AG09319 (cell line): ENCODE results near the gene ADI1.
"Not testable (repeated sequence)": the region's sequence is repeated elsewhere in the genome, so short reads cannot be mapped to it uniquely, and the experiment has no call there.

Experiments
- DNase-seq: peaks from one replicate; pipeline ENCODE4 v3.0.0-alpha.2; 2010; ENCODE audit warnings: low read depth; ENCODE audit errors: extremely low read depth
- CTCF ChIP-seq: IDR thresholded peaks from 2 replicates; pipeline ENCODE4 v1.5.1; 2011; ENCODE audit warnings: low read depth, mild to moderate bottlenecking, inconsistent platforms, low read length, moderate library complexity

Gene ADI1

DNA sequence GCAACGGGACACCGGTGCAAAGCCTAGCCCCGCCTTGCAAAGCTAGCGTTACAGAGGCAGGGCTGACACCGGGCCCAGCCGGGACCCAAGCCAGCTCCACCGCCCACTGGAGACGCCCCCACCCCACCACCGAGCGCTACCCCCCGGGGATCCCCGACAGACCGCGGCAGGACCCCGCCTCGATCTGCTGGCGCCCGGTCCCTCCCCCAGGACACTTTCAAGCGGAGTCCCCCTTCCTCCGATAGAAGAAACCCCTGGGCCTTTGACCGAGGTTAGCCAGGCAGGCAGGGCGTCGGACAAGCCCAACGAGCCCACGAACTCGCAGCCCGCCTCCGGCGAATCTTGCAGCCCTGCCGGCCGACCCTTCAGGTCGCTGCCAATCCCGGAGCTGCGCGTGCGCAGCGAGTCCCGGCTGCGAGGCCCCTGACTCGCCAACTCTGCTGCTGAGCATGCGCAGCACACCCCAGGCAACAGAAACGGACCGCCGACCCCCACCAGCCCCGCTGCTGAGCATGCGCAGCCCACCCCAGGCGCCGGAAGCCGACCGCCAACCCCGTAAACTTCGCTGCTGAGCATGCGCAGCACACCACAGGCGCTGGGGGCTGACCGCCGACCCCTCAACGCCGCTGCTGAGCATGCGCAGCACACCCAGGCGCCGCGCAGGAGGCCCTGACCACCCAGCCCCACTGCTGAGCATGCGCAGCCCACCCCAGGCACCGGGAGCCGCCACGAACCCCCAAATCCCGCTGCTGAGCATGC lies 656 bp downstream of the ADI1 start:
- DNase-seq: peak; percentile 94
- no peak for TF ChIP-seq CTCF

GRCh38 chr2:3517948-3518495 lies 1.3 kb downstream of the ADI1 start:
- TF ChIP-seq CTCF: no peak
- DNase-seq: no peak

DNA sequence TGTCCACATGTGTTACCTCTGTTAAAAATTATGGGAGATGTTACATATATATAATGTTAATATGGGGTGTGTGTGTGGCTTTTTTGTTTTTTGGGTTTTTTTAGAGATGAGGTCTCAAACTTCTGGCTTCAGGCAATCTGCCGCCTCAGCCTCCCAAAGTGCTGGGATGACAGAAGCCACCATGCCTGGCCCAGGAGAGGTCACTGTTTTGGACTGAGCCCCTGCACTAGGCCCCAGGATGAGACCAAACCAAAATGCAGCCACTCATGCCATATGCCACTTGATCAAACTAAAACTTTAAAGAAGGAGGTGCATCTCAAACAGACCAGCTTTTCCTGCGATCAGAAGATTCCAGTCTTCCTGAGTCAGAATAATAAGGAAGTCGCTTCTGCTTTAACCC lies 2.5 kb downstream of the ADI1 start:
- DNase-seq: no peak
- no peak for TF ChIP-seq CTCF

DNA sequence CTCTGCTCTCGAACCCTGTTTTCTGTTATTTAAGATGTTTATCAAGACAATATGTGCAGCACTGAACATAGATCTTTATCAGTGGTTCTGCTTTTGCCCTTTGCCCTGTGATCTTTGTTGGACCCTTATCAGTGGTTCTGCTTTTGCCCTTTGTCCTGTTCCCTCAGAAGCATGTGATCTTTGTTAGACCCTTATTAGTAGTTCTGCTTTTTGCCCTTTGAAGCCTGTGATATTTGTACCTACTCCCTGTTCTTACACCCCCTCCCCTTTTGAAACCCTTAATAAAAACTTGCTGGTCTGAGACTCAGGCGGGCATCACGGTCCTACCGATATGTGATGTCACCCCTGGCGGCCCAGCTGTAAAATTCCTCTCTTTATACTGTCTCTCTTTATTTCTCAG lies 3.9 kb downstream of the ADI1 start:
- DNase-seq: not testable (repeated sequence)

GRCh38 chr2:3513026-3513810 lies 6.1 kb downstream of the ADI1 start:
- DNase-seq: no peak

DNA sequence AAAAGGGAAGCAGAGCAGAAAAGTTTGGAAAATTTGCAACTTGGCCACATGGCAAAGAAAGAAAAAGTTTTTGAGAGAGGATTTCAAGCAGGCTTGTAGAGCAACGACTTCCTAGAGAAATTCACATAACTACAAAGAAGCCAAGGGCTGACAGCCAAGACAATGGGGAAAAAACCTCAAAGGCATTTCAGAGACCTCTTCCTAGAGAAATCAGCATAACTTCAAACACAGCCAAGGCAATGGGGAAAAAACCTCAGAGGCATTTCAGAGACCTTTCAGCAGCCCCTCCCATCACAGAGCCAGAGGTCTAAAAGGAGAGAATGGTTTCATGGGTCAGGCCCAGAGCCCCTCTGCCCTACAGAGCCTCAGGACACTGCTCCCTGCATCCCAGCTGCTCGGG lies 7.2 kb downstream of the ADI1 start:
- no peak for DNase-seq
- no peak for TF ChIP-seq CTCF

More at GRCh38 chr2:3513026-3513810, 6.1 kb downstream of the ADI1 start:
- TF ChIP-seq CTCF: no peak

DNA sequence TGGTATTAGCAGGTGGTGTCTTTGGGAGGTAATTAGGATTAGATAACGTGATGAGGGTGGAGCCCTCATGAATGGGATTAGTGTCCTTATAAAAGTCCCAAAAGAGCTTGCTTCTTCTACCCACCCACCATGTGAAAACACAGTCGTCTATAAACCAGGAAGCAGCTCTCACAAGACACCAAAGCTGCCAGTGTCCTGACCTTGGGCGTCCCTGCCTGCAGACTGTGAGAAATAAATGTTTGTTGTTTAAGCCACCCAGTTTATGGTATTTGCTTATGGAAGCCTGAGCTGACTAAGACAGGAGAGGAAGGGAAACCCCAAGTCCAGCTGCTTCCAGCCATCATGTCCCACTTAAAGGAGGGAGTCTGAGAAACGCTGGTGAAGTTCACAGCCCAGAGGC lies 13.6 kb downstream of the ADI1 start:
- no peak for DNase-seq
- TF ChIP-seq CTCF: no peak
